HG02759 (cell line): Measurements from ENCODE around the gene TUBB4B.

Experiments used
- ATAC-seq: cut with Tn5 transposase; IDR thresholded peaks from one replicate; pipeline ENCODE4 v1.9.1; 2021; ENCODE audit warnings: mild to moderate bottlenecking, moderate library complexity; ENCODE audit not compliant: unreplicated experiment

TUBB4B gene

GRCh38 chr9:137269231-137269772, 28.2 kb downstream of the TUBB4B start:
- no peak for ATAC-seq

- no peak for ATAC-seq
Measured at GRCh38 chr9:137270929-137271695, 30.0 kb downstream of the TUBB4B start.

- ATAC-seq, result no peak
Measured at GRCh38 chr9:137271696-137272076, 30.6 kb downstream of the TUBB4B start.

GRCh38 chr9:137272241-137273094, 31.4 kb downstream of the TUBB4B start:
- ATAC-seq, result no peak

GRCh38 chr9:137273095-137273490, 32.0 kb downstream of the TUBB4B start:
- no peak for ATAC-seq

- no peak for ATAC-seq
Measured at GRCh38 chr9:137273611-137274320, 32.7 kb downstream of the TUBB4B start.

GRCh38 chr9:137275203-137275587, 34.1 kb downstream of the TUBB4B start:
- no peak for ATAC-seq

GRCh38 chr9:137275588-137276472, 34.7 kb downstream of the TUBB4B start:
- no peak for ATAC-seq

GRCh38 chr9:137276473-137277328, 35.6 kb downstream of the TUBB4B start:
- no peak for ATAC-seq

GRCh38 chr9:137277329-137278041, 36.4 kb downstream of the TUBB4B start, which contains the start of gene TOR4A:
TOR4A (plus strand) TSS chr9:137277726; CDS start chr9:137278690, 964 bp downstream.
- peak; percentile 76 for ATAC-seq

- no peak for ATAC-seq
Measured at GRCh38 chr9:137278061-137278701, 37.1 kb downstream of the TUBB4B start.

GRCh38 chr9:137278721-137279711, 37.9 kb downstream of the TUBB4B start:
- ATAC-seq, result no peak

- no peak for ATAC-seq
Measured at GRCh38 chr9:137279741-137280473, 38.8 kb downstream of the TUBB4B start.

GRCh38 chr9:137280474-137281344, 39.6 kb downstream of the TUBB4B start:
- ATAC-seq, result no peak
